HG02642 (cell line): ENCODE data around the gene LINC01488.

Source experiments
- ATAC-seq: cut with Tn5 transposase; IDR thresholded peaks from one replicate; pipeline ENCODE4 v1.9.1; 2021; ENCODE audit warnings: mild to moderate bottlenecking; ENCODE audit not compliant: unreplicated experiment, poor library complexity

Gene LINC01488

DNA sequence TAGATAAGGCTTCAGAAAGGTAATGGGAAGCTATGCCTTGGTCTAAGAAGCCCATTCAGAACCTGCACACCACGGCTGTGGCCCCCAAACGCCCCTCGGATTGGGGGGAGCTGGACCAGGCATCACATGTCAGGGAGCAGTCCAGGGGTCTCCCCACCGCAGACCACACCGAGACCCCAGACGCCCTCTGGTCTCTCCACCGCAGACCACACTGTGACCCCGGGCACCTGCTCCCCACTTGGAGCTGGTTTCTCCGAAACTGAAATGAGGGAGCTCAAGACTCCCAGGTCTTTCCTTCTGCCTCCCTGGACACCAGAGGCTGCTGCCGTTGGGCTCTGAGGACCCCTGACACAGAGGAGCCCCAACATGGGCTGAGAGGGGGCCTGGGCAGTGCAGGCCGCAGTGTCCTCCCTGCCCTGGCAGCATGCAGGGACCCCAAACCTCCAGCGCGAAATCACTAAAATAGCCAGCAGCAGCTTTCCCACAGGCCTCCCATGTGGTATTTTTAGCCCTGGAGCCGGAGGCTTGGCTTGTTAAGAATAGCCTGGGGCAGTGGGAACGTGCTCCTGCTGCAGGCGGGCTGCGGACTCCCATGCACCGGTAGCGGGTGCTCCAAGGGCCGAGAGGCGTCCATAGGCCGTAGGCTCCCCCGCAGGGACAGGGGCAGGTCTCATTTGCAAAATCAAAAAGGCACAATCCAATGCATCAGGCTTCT is 7.7 kb downstream of the LINC01488 start:
- no peak for ATAC-seq

- no peak for ATAC-seq
These were observed 8.4 kb downstream of the LINC01488 start for GRCh38 chr11:69489746-69490365.

- ATAC-seq = no peak
These were observed 9.1 kb downstream of the LINC01488 start for GRCh38 chr11:69490516-69490915.

DNA sequence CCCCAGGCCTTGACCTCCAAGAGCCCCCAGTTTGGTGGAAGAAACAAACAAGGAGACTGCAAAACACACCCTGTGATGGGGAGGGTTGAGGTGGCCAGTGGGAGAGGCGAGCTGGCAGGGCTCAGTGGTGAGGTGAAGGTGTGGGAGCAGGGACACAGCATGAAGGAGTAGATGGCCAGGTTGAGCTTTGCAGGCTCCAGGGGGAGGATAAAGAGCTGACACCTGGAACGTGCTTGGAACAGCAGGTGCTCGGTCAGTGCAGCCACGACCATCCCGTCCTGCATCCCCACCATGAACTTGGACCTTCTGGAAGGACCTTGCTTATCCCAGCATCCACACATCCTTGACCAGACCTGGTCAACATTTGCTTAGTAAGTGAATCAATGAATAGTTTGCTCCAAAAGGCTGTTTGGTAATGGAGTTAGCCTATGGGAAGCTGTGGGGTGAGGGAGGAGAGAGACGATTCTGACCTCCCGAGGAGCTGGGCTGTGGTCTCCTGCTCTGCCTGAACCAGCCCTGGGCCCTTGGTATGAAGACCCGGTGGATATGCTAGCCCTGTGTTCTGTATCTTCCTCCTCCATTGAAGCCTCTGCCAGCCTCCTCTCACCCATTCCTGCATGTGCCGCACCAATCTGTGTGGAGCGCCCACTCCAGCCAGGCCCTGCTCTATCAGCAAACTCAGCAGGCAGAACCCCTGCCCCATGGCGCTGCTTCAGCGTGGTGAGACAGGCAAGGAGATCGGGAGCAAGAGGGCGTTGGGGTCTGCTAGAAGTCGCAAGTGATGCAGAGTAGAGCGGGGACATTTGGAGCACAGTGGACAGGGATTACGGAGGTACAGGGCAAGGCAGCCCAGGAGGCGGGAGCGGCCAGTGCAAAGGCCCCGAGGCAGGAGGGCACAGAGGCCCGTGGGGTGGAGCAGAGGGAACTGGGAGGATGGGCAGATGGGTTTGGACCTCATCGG is 9.9 kb downstream of the LINC01488 start:
- ATAC-seq = no peak

DNA sequence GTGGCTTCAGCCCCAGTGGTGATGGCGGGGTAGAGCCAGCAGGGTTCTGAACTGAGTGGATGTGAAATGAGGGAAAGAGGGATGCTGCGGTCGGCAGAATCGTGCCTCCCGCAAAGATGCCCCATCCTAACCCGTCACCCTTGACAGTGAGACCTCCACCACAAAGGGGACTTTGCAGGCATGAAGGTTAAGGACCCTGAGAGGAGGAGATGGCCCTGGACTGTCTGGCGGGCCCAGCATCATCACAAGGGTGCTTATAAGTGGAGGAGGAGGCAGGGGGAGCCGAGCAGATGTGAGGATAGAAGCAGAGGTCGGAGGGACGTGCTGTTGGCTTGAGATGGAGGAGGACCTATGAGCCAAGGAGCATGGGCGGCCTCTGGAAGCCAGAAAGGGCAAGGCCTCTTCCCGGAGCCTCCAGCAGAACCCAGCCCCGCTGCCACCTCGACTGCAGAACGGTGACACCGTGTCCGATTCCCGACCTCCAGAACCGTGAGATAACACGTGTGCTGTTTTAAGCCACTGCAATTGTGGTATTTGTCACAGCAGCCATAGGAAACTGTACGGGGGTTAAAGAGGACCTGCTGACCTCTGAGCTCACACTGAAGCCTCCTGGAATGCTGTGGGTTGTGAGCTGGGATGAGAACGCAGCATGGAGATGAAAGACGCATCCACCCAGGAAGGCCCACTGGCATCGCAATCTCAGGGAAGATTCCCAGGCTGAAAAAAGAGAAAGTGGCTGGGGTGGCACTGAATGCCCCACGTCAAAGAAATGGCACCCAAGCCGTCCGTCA is 10.9 kb downstream of the LINC01488 start:
- ATAC-seq = no peak

DNA sequence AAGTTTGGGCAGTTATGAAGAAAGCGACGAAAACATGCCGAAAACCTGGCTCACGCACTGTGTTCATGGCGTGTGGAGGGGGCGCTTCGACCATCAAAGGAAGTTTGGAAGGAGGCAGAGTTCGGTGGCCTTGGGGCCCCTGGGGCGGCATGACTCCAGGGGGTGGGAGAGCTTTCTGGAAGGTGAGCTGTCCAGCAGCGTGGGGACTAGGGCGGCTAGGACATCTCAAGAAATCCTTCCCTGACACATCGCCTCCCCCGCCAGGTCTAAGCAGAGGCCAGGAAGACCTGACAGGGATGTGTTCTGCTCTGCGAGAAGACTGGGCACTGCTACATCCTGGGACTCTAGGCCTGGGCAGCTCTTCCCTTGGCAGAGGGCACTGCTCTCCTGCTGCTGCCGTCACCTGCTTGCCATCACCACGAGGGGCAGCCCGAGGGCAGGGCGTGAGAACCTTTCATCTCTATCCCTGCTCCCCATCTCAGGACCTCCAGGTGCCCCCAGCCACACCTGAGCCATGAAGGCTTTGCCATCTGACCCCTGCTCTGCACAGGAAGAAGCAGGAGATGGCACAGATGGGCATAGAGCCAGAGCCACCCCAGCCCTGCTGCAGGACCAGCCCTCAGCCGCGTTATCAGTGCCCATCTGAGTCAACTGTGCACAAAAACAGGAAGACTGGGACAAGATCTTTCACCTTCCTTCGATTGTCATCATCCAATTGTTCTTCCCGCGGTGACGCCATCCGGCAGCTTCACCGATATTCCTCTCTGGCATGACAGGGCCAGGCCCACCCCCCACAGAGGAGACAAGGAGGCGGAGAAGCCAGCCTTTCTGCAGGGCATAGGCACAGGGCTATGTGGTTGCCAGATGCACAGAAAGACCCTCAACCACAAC is 12.7 kb downstream of the LINC01488 start:
- ATAC-seq = no peak

- ATAC-seq = no peak
These were observed 13.4 kb downstream of the LINC01488 start for GRCh38 chr11:69494851-69495250.

DNA sequence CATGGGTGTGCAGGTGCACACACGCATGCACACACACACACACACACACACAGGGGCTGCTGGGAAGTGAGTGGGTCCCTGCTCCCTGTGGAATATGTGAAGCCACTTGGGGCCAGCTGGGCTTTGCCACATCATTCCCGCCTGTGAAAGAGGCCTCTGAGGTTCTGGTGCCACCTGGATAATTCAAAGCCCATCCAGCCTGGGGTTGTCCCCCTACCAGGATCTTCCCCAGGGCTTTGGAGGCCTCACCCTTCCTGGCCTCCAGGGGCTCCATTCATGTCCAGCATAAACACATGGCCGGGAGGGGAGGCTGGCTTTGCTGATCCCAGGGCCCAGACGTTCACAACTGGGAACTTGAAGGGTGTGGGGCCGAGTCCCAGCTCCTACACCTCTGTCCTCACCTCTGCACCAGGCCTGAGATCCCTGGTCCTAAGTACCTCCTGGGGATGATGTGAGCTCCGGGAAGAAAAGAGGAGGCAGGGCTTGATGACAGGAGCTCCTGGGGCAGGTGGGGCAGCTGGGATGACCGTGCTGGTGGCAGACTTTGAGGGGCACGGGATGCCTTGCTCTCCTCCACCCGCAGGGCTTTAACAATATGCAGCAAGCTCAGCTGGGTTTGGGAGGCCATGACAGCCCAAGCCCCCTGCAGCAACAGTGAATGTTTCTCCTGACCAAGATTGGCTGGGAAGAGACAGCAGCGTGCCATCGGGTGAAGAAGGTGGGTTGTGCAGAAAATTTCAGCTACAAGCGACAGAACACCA is 14.2 kb downstream of the LINC01488 start:
- no peak for ATAC-seq

DNA sequence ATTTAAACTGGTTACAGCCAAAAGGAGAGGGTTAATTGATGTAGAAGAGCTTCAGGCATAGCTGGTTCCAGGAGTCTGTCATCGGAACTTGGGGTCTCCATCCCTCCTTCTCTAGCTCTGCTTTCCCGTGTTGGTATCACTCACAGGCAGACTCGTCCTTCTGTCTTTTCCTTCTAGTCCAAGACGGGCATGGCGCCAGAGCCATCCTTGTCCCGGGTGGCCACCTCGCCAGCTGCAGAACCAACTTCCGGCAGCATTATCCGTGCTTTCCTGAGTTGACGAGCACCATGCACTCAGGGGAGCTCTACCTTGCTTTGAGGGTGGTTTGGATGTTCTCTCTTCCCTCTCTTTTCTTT is 14.7 kb downstream of the LINC01488 start:
- ATAC-seq = no peak

GRCh38 chr11:69496631-69497220 is 15.3 kb downstream of the LINC01488 start:
- ATAC-seq = no peak

- no peak for ATAC-seq
These were observed 15.8 kb downstream of the LINC01488 start for GRCh38 chr11:69497221-69497787.

DNA sequence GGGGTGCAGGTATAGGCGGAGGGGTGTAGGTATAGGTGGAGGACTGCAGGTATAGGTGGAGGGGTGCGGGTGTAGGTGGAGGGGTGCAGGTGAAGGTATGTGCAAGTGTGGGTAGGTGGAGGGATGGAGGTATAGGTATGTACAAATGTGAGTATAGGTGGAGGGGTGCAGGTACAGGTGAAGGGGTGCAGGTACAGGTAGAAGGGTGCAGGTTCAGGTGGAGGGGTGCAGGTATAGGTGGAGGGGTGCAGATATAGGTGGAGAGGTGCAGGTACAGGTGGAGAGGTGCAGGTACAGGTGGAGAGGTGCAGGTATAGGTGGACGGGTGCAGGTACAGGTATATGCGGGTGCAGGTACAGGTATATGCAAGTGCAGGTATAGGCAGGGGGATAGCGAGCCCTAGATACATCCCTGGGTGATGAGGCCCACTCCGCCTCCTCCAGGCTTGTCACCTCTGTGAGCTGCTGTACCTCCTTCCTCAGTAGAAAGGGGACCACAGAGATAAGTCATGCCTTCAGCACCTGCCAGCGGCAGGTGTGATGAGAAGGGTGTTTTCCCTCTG is 17.2 kb downstream of the LINC01488 start:
- ATAC-seq = no peak

DNA sequence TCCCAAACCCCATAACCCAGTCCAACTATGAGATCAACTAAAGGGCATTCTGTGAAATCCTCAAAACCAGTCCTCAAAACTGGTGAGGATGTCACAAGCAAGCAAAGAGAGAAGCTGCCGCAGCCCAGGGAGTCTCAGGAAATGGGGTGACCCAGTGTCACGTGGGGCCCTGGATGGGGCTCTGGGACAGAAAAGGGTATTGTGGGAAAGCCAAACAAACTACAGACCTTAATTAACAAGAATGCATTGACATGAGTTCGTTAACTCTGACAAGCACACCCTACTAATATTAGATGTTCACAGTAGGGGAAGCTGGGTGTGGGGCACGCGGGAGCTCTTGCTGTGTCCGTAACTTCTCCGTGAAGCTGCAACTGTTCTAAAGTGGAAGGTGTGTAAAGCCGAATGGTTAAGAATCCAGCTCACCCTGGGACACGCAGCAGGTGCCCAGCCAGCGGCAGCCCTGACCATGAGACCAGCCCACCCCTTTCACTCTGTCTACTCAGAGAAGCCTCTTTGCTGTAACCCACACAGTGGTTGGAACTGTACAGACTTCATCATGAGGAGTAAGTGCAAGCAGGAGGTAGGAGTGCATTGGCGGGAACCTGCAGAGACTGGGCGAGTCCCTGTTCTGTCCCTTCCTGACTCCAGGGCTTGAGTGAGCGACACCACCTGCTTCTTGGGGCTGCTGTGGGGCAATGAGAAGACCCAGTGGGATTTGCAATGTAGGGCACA is 17.9 kb downstream of the LINC01488 start:
- ATAC-seq = no peak

- no peak for ATAC-seq
These were observed 18.4 kb downstream of the LINC01488 start for GRCh38 chr11:69499918-69500284.

DNA sequence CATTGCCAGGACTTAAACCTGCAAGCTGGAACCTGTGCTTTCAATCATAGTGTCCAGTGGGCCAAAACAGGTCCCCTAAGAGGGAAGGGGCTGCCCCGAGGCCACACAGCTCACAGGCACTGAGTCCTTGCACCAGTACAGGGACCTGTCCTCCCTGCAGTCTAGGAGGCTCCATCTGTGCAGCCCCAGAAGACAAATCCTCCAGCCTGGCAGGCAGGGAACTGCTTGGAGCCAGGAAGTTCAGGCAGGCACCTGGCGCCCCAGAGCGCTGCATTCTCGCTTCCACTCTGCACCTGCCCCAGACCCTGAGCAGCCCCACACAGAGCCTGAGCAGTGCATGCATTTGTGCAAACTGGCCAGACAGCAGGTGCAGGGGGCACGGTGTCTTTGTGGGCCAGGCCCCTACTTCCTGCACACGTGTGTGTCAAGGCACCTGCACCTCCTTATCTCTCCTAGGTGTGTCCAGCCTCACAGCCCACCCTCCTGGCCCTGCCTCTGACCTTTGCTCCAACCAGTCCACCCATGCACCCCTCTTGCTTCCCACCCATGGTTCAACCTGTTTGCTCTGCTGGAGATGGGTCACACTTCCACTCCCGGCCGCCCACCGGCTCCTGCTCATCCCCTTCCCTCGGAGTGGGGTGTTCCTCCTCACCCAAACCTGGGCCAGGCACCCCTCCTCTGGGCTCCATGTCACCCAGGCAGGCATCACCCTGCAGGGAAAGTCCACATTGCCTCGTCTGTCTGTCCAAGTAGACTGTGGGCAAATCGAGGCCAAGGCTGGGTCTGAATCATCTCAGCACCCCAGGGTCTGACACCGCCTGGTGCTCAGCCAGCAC is 19.0 kb downstream of the LINC01488 start:
- no peak for ATAC-seq

DNA sequence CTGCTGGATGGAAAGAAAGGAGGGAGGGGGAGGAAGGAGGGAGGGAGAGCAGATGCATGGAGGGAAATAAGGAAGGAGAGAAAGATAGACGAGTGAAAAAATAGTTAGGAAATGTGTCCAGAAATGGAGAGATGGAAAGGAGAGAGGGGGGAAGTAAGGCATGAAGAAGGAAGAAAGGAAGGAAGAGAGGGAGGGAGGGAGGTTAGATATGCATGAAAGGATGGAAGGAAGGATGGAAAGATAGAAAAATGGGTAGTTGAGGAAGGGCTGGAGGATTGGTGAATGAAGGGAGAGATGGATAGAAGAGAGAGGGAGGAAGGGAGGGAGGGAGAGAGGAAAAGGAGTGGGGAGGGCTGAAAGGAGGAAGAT is 19.6 kb downstream of the LINC01488 start:
- no peak for ATAC-seq
